Panc1 (cell line): ENCODE data around the gene FAXC.

Source experiments
- CTCF ChIP-seq: fragments of 450-650 bp; IDR thresholded peaks from 2 replicates; pipeline ENCODE4 v1.5.1; 2017; ENCODE audit warnings: mild to moderate bottlenecking
- POLR2AphosphoS5 ChIP-seq: IDR thresholded peaks from 2 replicates; pipeline ENCODE4 v1.6.1; 2012; ENCODE audit warnings: mild to moderate bottlenecking, low read depth, low read length, moderate library complexity
- REST ChIP-seq, 2 experiments: IDR thresholded peaks; 2 replicates each; pipeline ENCODE4 v1.6.1; 2011 to 2012; ENCODE audit warnings: low read depth in 2 of 2, control low read depth in 1 of 2, low read length in 1 of 2, mild to moderate bottlenecking in 1 of 2, moderate library complexity in 1 of 2; ENCODE audit not compliant: insufficient read depth in 1 of 2
- TCF7L2 ChIP-seq: IDR thresholded peaks from 2 replicates; pipeline ENCODE4 v1.6.1; 2011; ENCODE audit warnings: mild to moderate bottlenecking, low read depth, low read length, inconsistent platforms

- TF ChIP-seq POLR2AphosphoS5 (no peak), CTCF (no peak), TCF7L2 (no peak), REST (IDR thresholded peaks at IDR 0.05; ENCODE audit: insufficient read depth in 1 of 2, low read depth in 2 of 2, low read length in 1 of 2) (no peak)
These were observed 41.4 kb upstream of the FAXC start for GRCh38 chr6:99390896-99391295.
